ENCODE data around the gene NME5. TPM values are rescaled to one million over a fixed set of nuclear protein-coding genes. Genes with fewer than 3 reads are reported as not detected.

Gene NME5
- total RNA-seq, 1 experiment from 2014 or later, result 3.1 TPM

- Histone ChIP-seq H3K36me3 (ENCODE audit: control insufficient read depth in 1 of 2, insufficient read depth in 2 of 2, low read length in 2 of 2) (no peaks in the 10 kb centered on the region), H3K4me1 (ENCODE audit: control insufficient read depth in 1 of 2, insufficient read depth in 2 of 2, low read length in 2 of 2) (peaks cover 0 to 4% of the 10 kb centered on the region in 2 experiments; a peak in 2 of 4 replicates), H3K79me2 (ENCODE audit: insufficient read depth, low read length) (no peaks in the 10 kb centered on the region), H3K9ac (ENCODE audit: low read length) (no peak overlapping the region), H4K20me1 (ENCODE audit: insufficient read depth) (no peaks in the 10 kb centered on the region), H3K4me3 (replicated peaks in 1 of 2; ENCODE audit: low read depth in 1 of 2, low read length in 2 of 2) (no peak overlapping the region), H3K27me3 (ENCODE audit: insufficient read depth, low read length) (no peaks in the 10 kb centered on the region), H2AFZ (ENCODE audit: low read depth, low read length, poor library complexity, severe bottlenecking) (no peak overlapping the region), H3K9me2 (ENCODE audit: insufficient read depth) (no peaks in the 10 kb centered on the region), H3K9me3 (ENCODE audit: control insufficient read depth in 1 of 2, insufficient read depth in 1 of 2, low read depth in 1 of 2, low read length in 2 of 2) (no peaks in the 10 kb centered on the region), H3K27ac (ENCODE audit: low read depth, low read length) (no peak overlapping the region), H3K4me2 (ENCODE audit: low read length) (no peak overlapping the region)
- TF ChIP-seq RAD21 (IDR thresholded peaks at IDR 0.05; ENCODE audit: low read depth) (no peak), EZH2phosphoT487 (IDR thresholded peaks at IDR 0.05; ENCODE audit: borderline replicate concordance) (no peak), REST (IDR thresholded peaks at IDR 0.05; ENCODE audit: low read depth) (no peak), FOSL1 (IDR thresholded peaks at IDR 0.05; ENCODE audit: low read depth) (no peak), POLR2A (IDR thresholded peaks at IDR 0.05; ENCODE audit: borderline replicate concordance, extremely low read depth, insufficient read depth, insufficient read length) (no peak), ZBTB33 (IDR thresholded peaks at IDR 0.05; ENCODE audit: extremely low read depth, insufficient replicate concordance, low read length) (no peak), SP1 (IDR thresholded peaks at IDR 0.05; ENCODE audit: low read depth) (no peak), CTCF (IDR thresholded peaks at IDR 0.05 in 2 of 3, conservative IDR thresholded peaks at IDR 0.05 in 1 of 3; ENCODE audit: borderline replicate concordance in 1 of 3, insufficient read depth in 1 of 3, low read depth in 2 of 3, low read length in 2 of 3) (no peak), CBX3 (IDR thresholded peaks at IDR 0.05; ENCODE audit: low read depth) (no peak), ZFX (IDR thresholded peaks at IDR 0.05) (no peak), CEBPB (IDR thresholded peaks at IDR 0.05; ENCODE audit: low read depth) (no peak), EZH2 (IDR thresholded peaks at IDR 0.05) (no peak), MAX (IDR thresholded peaks at IDR 0.05) (no peak), ATF3 (IDR thresholded peaks at IDR 0.05) (no peak), EGR1 (IDR thresholded peaks at IDR 0.05; ENCODE audit: low read depth) (no peak), SRF (IDR thresholded peaks at IDR 0.05; ENCODE audit: low read depth) (no peak), ZNF274 (IDR thresholded peaks at IDR 0.05; ENCODE audit: low read depth, low read length) (no peak), ELF1 (IDR thresholded peaks at IDR 0.05; ENCODE audit: borderline replicate concordance, low read depth) (no peak)
- CTCF ChIA-PET, result no interaction called here
- POLR2A ChIA-PET, result no interaction called here
- DNase-seq (ENCODE audit: low read depth, low spot score) (no peak), ATAC-seq (no peak)
- no TSS peak for BruUV-seq (replicated peaks)
- intact Hi-C loops (cut with micrococcal nuclease), result no loop called here
- RAD21 ChIA-PET (ENCODE audit: low non-redundant PET in 1 of 2, low total read pairs in 2 of 2, uncharacterized antibody in 2 of 2, unreplicated experiment in 2 of 2), result no interaction called here
These were observed 27.3 kb downstream of the NME5 start for GRCh38 chr5:138111937-138112336.

Measured in HCT116 (cell line).